ENCODE measurements around the gene ZNF638. TPM values are rescaled to one million over a fixed set of nuclear protein-coding genes. Genes with fewer than 3 reads are reported as not detected.
A peak's percentile ranks its signal among the peaks of the same experiment; 100 is the strongest.

Gene ZNF638
- total and polyA plus RNA-seq, 9 of the 15 experiments (the other 6 are each of a cell fraction or from before 2014, with no cell fraction given): 53.3 to 165 (median 98.8) TPM

GRCh38 chr2:71453404-71454220 is 122.0 kb downstream of the ZNF638 start, which contains the start of gene DYSF (continued):
- 0 out of 2 replicates have a peak, but pooled peaks have one; percentile 11 for TF ChIP-seq REST (IDR thresholded peaks at IDR 0.05; ENCODE audit: borderline replicate concordance)
- no peak for TF ChIP-seq REST (CRISPR knock-in tag; IDR thresholded peaks at IDR 0.05; ENCODE audit: low read depth)
- peak in 1 of 2 experiments; percentile 43; a peak in 1 of 4 replicates for TF ChIP-seq RCOR1 (IDR thresholded peaks at IDR 0.05; ENCODE audit: borderline replicate concordance in 1 of 2, low read depth in 2 of 2, low read length in 2 of 2)
- 0 out of 2 replicates have a peak, but pooled peaks have one; percentile 26 for TF ChIP-seq ZFP91 (CRISPR knock-in tag; IDR thresholded peaks at IDR 0.05)
- TF ChIP-seq BDP1 (IDR thresholded peaks at IDR 0.05; ENCODE audit: insufficient read depth, insufficient read length): no peak
- peak; percentile 5; the same call in 1 of the 2 replicates for TF ChIP-seq PKNOX1 (IDR thresholded peaks at IDR 0.05)
- peak; percentile 62; the same call in 1 of the 2 replicates for TF ChIP-seq CTBP1 (IDR thresholded peaks at IDR 0.05; ENCODE audit: borderline replicate concordance)
- no peak for TF ChIP-seq ZNF384 (IDR thresholded peaks at IDR 0.05; ENCODE audit: low read depth, low read length)
- peak; percentile 60 for TF ChIP-seq SNIP1 (IDR thresholded peaks at IDR 0.05; ENCODE audit: low read depth)
- TF ChIP-seq RAD21 (CRISPR knock-in tag; conservative IDR thresholded peaks at IDR 0.05 in 1 of 2, IDR thresholded peaks at IDR 0.05 in 1 of 2): no peak
- no peak for TF ChIP-seq CEBPB (tag; IDR thresholded peaks at IDR 0.05)
- TF ChIP-seq HMGN3 (IDR thresholded peaks at IDR 0.05; ENCODE audit: borderline replicate concordance, extremely low read depth, insufficient read length, low read depth, low read length): peak; percentile 84
- TF ChIP-seq GMEB1 (CRISPR knock-in tag; IDR thresholded peaks at IDR 0.05): no peak
- TF ChIP-seq MYNN (IDR thresholded peaks at IDR 0.05): no peak
- TF ChIP-seq MYNN (CRISPR knock-in tag; IDR thresholded peaks at IDR 0.05): no peak

Measured in K562 (cell line).